ENCODE results near the gene RARG.

DNA sequence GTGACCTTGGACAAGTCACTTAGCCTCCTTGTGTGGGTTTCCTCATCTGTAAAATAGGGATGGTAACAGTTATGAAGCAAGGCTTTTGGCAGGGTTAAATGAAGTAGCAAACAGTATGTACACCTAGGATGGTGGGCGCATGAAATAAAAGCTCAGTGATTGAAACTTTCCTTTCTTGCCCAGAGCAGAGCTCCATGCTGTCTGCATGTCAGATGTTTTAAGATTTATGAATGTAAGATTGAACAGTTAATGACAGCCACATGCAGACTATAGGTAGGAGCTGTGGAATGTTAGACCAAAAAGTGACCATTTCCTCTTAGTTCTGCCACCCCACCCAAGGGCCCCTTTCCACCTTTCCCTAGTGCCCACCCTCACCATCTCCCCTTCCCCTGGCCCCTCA lies 37.0 kb downstream of the RARG start:
- TF ChIP-seq, protein P1, sequence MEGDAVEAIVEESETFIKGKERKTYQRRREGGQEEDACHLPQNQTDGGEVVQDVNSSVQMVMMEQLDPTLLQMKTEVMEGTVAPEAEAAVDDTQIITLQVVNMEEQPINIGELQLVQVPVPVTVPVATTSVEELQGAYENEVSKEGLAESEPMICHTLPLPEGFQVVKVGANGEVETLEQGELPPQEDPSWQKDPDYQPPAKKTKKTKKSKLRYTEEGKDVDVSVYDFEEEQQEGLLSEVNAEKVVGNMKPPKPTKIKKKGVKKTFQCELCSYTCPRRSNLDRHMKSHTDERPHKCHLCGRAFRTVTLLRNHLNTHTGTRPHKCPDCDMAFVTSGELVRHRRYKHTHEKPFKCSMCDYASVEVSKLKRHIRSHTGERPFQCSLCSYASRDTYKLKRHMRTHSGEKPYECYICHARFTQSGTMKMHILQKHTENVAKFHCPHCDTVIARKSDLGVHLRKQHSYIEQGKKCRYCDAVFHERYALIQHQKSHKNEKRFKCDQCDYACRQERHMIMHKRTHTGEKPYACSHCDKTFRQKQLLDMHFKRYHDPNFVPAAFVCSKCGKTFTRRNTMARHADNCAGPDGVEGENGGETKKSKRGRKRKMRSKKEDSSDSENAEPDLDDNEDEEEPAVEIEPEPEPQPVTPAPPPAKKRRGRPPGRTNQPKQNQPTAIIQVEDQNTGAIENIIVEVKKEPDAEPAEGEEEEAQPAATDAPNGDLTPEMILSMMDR (conservative IDR thresholded peaks at IDR 0.05; ENCODE audit: low read length): no peak
- TF ChIP-seq EZH2phosphoT487 (IDR thresholded peaks at IDR 0.05; ENCODE audit: borderline replicate concordance): no peak

All from Loucy (cell line).